MCF 10A (cell line): ENCODE results near the gene LACTB. TPM values are rescaled to one million over a fixed set of nuclear protein-coding genes. Genes with fewer than 3 reads are reported as not detected.

ENCODE experiments used
- BruUV-seq: library from RNA; stranded (reverse); fragments of 400-500 nt; replicated peaks from 2 replicates; lab custom pipeline; 2021; lab: Mats Ljungman, UMichigan
- CTCF ChIA-PET: fragments of 300-600 bp; sonication (Branson Sonifier 250); formaldehyde crosslinking; extraction: SDS; loops from one replicate; lab custom pipeline; 2021; ENCODE audit warnings: antibody characterized with exemption, inconsistent platforms; lab: Yijun Ruan, JAX
- POLR2A ChIA-PET: fragments of 300-600, 350-650 bp; sonication (Branson Sonifier 250); formaldehyde crosslinking; extraction: SDS; loops from one replicate; lab custom pipeline; 2020; ENCODE audit warnings: antibody characterized with exemption, inconsistent platforms; lab: Yijun Ruan, JAX
- DNase-seq: peaks from one replicate; pipeline ENCODE4 v3.0.0-alpha.2; 2018; ENCODE audit not compliant: unreplicated experiment
- H3K27ac Mint-ChIP-seq: one replicate; pipeline ENCODE4 v1.8.0; 2022; ENCODE audit warnings: mild to moderate bottlenecking, low read depth, mixed read lengths; ENCODE audit not compliant: unreplicated experiment
- H3K27me3 Mint-ChIP-seq: one replicate; pipeline ENCODE4 v1.8.0; 2022; ENCODE audit warnings: mixed read lengths; ENCODE audit not compliant: insufficient read depth, unreplicated experiment
- H3K36me3 Mint-ChIP-seq: one replicate; pipeline ENCODE4 v1.8.0; 2022; ENCODE audit warnings: mild to moderate bottlenecking, moderate library complexity, mixed read lengths; ENCODE audit not compliant: insufficient read depth, unreplicated experiment
- H3K4me1 Mint-ChIP-seq: one replicate; pipeline ENCODE4 v1.8.0; 2022; ENCODE audit warnings: mixed read lengths; ENCODE audit not compliant: insufficient read depth, unreplicated experiment
- H3K4me3 Mint-ChIP-seq: one replicate; pipeline ENCODE4 v1.8.0; 2022; ENCODE audit warnings: mild to moderate bottlenecking, moderate library complexity, mixed read lengths; ENCODE audit not compliant: unreplicated experiment
- H3K9me3 Mint-ChIP-seq: one replicate; pipeline ENCODE4 v1.8.0; 2022; ENCODE audit warnings: mixed read lengths; ENCODE audit not compliant: unreplicated experiment
- CTCF ChIP-seq: fragments of 200-600 bp; IDR thresholded peaks from one replicate; pipeline ENCODE4 v1.8.0; 2022; ENCODE audit warnings: antibody characterized with exemption, mild to moderate bottlenecking; ENCODE audit not compliant: unreplicated experiment
- intact Hi-C: fragments of 100-400 bp; cut with micrococcal nuclease; formaldehyde crosslinking; loops from 2 replicates; pipeline ENCODE4 v1.14.1; 2022
- total RNA-seq: library from RNA; stranded (reverse); gene quantifications from 2 replicates; pipeline ENCODE4 v1.2.3, GENCODE V29; 2022

Gene LACTB
- total RNA-seq, 1 experiment from 2014 or later: 9.9 TPM

GRCh38 chr15:63082366-63082765 lies 39.3 kb upstream of the LACTB start:
- no TSS peak for BruUV-seq
- Mint-ChIP-seq H3K9me3 (no peaks in the 10 kb centered on the region), H3K27ac (no peak overlapping the region), H3K27me3 (no peaks in the 10 kb centered on the region), H3K4me3 (no peak overlapping the region), H3K4me1 (peaks cover 7% of the 10 kb centered on the region), H3K36me3 (no peaks in the 10 kb centered on the region)
- intact Hi-C loops: no loop called here
- CTCF ChIA-PET: interaction anchor here (0.7 to 1.2 kb wide), 3 partner anchors 12 to 234 kb away, joined by 3 to 5 read pairs (median 3); no protein-coding TSS in a partner anchor
- TF ChIP-seq CTCF: no peak
- POLR2A ChIA-PET: interaction anchor here (0.6 kb wide), 1 partner anchor 10 kb away, joined by 3 read pairs; no protein-coding TSS in a partner anchor
- DNase-seq: peak; percentile 14

- ChIA-PET CTCF (interaction anchor here (0.6 to 1.7 kb wide), 4 partner anchors 11 to 234 kb away, joined by 3 to 6 read pairs (median 4); no protein-coding TSS in a partner anchor), POLR2A (no interaction called here)
- Mint-ChIP-seq H3K4me1 (peaks cover 7% of the 10 kb centered on the region), H3K36me3 (no peaks in the 10 kb centered on the region), H3K9me3 (no peaks in the 10 kb centered on the region), H3K27ac (no peak overlapping the region), H3K27me3 (no peaks in the 10 kb centered on the region), H3K4me3 (no peak overlapping the region)
- no TSS peak for BruUV-seq
- no peak for DNase-seq
- no peak for TF ChIP-seq CTCF
- intact Hi-C loops: no loop called here
Measured at GRCh38 chr15:63083044-63083443, 38.6 kb upstream of the LACTB start.

GRCh38 chr15:63083541-63083940 lies 38.1 kb upstream of the LACTB start:
- Mint-ChIP-seq H3K4me3 (no peak overlapping the region), H3K27me3 (no peaks in the 10 kb centered on the region), H3K27ac (no peak overlapping the region), H3K9me3 (no peaks in the 10 kb centered on the region), H3K36me3 (no peaks in the 10 kb centered on the region), H3K4me1 (peaks cover 7% of the 10 kb centered on the region)
- ChIA-PET CTCF (interaction anchor here (0.6 to 1.7 kb wide), 2 partner anchors 11 to 204 kb away, joined by 6 read pairs; no protein-coding TSS in a partner anchor), POLR2A (no interaction called here)
- no TSS peak for BruUV-seq
- no peak for TF ChIP-seq CTCF
- DNase-seq: no peak
- intact Hi-C loops: no loop called here

GRCh38 chr15:63084806-63085205 lies 36.9 kb upstream of the LACTB start:
- H3K9me3 Mint-ChIP-seq: no peaks in the 10 kb centered on the region
- H3K36me3 Mint-ChIP-seq: no peaks in the 10 kb centered on the region
- DNase-seq: no peak
- no peak for TF ChIP-seq CTCF
- ChIA-PET CTCF (interaction anchor here (1.7 kb wide), 1 partner anchor 9 kb away, joined by 6 read pairs; no protein-coding TSS in a partner anchor), POLR2A (interaction anchor here (1.0 kb wide), 1 partner anchor 15 kb away, joined by 3 read pairs; no protein-coding TSS in a partner anchor)
- intact Hi-C loops: no loop called here
- no TSS peak for BruUV-seq
- no peak overlapping the region for H3K27ac Mint-ChIP-seq
- no peak overlapping the region for H3K4me3 Mint-ChIP-seq
- H3K27me3 Mint-ChIP-seq: no peaks in the 10 kb centered on the region
- H3K4me1 Mint-ChIP-seq: peaks cover 5% of the 10 kb centered on the region
